Tibial nerve (tissue), 4 donors: ENCODE results near the gene GPR25.

Source experiments
- EP300 ChIP-seq, 2 donors: sonication (generic); formaldehyde crosslinking; IDR thresholded peaks; one replicate each; pipeline ENCODE4 v1.6.1; 2017; ENCODE audit warnings: antibody characterized with exemption in 2 of 2, mild to moderate bottlenecking in 1 of 2
- POLR2A ChIP-seq, 2 donors: fragments of 450-650 bp; IDR thresholded peaks; one replicate each; pipeline ENCODE4 v1.6.1; 2017; ENCODE audit warnings: antibody characterized with exemption in 2 of 2, mild to moderate bottlenecking in 2 of 2, moderate library complexity in 2 of 2
- TF ChIP-seq, protein P1 (sequence below), 5 experiments: fragments of 200-600 bp in 3 of 5; fragments of 450-650 bp in 2 of 5; sonication (generic) in 3 of 5; IDR thresholded peaks; one replicate each; pipeline ENCODE4 v1.5.1; 2016 to 2019; ENCODE audit warnings: antibody characterized with exemption in 5 of 5, mild to moderate bottlenecking in 3 of 5, moderate library complexity in 2 of 5

DNA sequence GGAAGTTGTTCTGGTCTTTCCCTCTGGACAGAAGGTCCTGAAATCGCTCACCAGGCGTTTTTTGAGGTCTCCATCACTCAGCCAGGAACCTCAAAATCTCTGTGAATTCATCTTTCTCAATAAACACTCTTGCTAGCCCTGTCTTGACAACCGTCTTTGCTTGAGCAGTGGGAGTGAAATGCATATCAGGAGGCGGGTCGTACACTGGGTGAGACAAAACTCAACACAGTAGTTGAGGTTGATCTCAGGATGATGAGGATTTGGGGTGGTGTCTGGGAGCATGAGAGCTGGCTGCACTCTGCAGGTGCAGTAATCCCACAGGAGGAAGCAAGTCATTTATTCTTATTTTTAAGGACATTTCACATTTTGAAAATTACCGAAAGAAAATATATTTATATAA is 1.9 kb downstream of the GPR25 start:
- TF ChIP-seq, protein P1, sequence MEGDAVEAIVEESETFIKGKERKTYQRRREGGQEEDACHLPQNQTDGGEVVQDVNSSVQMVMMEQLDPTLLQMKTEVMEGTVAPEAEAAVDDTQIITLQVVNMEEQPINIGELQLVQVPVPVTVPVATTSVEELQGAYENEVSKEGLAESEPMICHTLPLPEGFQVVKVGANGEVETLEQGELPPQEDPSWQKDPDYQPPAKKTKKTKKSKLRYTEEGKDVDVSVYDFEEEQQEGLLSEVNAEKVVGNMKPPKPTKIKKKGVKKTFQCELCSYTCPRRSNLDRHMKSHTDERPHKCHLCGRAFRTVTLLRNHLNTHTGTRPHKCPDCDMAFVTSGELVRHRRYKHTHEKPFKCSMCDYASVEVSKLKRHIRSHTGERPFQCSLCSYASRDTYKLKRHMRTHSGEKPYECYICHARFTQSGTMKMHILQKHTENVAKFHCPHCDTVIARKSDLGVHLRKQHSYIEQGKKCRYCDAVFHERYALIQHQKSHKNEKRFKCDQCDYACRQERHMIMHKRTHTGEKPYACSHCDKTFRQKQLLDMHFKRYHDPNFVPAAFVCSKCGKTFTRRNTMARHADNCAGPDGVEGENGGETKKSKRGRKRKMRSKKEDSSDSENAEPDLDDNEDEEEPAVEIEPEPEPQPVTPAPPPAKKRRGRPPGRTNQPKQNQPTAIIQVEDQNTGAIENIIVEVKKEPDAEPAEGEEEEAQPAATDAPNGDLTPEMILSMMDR (IDR thresholded peaks at IDR 0.05), result no peak
- no peak for TF ChIP-seq EP300 (IDR thresholded peaks at IDR 0.05)
- no peak for TF ChIP-seq POLR2A (IDR thresholded peaks at IDR 0.05)
